GM21447 (cell line): Measurements from ENCODE around the gene DEFB128.
"Not testable (repeated sequence)": the region's sequence is repeated elsewhere in the genome, so short reads cannot be mapped to it uniquely, and the experiment has no call there.

Experiments used
- ATAC-seq: cut with Tn5 transposase; IDR thresholded peaks from one replicate; pipeline ENCODE4 v1.9.1; 2021; ENCODE audit not compliant: unreplicated experiment

Gene DEFB128

DNA sequence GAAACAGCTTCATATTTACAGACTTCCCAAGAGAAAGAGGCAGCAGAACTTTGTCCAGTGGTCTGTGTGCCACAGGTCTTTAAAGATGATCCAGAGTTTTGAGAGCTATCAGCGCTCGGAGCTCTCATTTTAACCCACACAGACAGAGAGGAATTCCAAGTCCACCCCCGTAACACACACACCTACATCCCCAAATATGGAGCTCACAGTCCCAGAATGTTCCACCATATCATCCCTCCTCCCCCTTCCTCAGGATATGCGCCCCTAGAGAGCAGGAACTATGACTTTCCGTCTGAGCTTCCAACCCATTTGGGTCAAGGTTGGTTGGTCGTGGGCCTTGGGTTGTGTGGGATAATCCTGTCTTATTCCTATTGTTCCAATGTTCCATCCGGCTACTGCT is at the start of gene DEFB128:
DEFB128 (minus strand) TSS at position 101 of the 400 bp plus-strand sequence; CDS start at position 13, 88 bp downstream.
- ATAC-seq, result no peak

DNA sequence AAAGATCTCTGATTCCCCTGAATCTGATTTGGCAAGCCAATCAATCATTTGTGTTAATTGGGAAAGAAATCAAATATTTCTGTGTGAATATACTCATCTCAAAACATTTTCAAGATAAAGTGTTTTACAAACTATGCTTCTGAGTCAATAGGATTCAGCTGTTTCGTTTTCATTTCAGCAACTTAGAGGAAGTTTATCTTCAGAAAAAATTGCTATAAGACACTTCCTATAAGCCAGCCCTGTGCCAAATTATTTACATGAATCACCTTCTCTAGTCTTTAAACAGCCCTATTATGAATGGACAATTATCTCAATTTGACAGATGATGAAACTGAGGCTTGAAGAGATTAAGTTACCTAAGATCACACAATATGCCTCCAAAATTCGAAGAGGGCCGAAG is 48.4 kb upstream of the DEFB128 start:
- peak; percentile 58 for ATAC-seq

GRCh38 chr20:237489-237888 is 48.0 kb upstream of the DEFB128 start:
- peak; percentile 58 for ATAC-seq

- ATAC-seq, result no peak
Observed at GRCh38 chr20:235891-236290, 46.4 kb upstream of the DEFB128 start.

- ATAC-seq, result no peak
Observed at GRCh38 chr20:227439-228105, 38.1 kb upstream of the DEFB128 start.

- ATAC-seq, result no peak
Observed at GRCh38 chr20:226958-227357, 37.4 kb upstream of the DEFB128 start, which contains the start of gene DEFB129. Gene DEFB129, plus strand, starts transcription at chr20:227258. Its CDS starts 31 bp downstream, at chr20:227289.

DNA sequence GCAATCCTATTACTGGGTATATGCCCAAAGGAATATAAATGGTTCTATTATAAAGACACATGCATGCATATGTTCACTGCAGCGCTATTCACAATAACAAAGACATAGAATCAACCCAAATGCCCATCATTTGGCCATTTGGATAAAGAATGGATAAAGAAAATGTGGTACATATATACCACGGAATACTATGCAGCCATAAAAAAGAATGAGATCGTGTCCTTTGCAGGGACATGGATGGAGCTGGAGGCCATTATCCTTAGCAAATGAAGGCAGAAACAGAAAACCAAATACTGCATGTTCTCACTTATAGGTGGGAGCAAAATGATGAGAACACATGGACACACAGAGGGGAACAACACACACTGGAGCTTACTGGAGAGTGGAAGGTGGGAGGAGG is 36.4 kb upstream of the DEFB128 start:
- ATAC-seq, result not testable (repeated sequence)

DNA sequence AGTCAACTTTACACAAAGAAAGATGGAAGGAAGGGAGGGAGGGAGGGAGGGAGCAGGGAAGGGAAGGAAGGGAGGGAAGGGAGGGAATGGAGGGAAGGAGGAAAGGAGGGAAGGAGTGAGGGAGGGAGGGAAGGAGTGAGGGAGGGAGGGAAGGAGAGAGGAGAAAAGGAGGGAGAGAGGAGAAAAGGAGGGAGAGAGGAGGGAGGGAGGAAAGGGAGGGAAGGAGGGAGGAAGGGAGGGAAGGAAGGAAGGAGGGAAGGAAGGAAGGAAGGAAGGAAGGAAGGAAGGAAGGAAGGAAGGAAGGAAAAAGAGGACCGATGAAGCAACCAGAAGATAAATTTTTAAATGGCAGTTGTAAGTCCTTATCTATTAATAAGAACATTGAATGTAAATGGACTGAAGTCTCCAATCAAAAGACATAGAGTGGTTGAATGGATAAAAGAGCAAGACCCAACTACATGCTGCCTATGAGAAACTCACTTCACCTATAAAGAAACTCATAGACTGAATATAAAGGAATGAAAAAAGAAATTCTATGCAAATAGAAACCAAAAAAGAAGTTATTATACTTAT is 31.8 kb upstream of the DEFB128 start:
- ATAC-seq, result no peak

DNA sequence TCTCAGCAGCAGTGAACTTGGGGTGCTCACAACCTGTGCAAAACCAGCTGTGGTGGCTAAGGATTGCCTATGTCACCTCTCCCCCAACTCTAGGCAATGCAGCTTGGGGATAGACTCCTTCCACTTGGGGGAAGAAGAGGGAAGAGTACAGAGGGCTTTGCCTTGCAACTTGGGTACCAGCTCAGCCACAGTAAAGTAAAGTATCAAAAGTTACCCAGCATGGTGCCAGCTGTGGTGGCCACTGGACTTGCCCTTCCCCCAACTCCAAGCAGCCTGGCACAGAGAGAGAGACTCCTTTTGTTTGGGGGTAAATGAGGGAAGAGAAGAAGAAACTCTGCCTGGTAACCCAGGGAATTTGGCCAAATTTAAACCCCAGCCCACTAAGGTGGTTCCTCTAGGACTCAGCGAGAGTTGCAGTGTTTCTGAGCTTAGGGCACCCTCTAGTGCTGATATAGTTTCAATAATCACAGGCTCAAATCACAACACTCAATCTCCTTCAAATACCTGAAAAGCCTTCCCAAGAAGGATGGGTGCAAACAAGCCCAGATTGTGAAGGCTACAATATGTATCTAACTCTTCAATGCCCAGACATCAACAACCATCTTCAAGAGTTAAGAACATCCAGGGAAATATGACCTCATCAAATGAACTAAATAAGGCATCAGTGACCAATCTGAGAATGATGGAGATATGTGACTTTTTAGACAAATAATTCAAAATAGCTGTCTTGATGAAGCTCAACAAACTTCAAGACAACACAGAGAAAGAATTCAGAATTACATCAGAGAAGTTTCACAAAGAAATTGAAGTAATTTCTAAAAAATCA is 30.0 kb upstream of the DEFB128 start:
- no peak for ATAC-seq

DNA sequence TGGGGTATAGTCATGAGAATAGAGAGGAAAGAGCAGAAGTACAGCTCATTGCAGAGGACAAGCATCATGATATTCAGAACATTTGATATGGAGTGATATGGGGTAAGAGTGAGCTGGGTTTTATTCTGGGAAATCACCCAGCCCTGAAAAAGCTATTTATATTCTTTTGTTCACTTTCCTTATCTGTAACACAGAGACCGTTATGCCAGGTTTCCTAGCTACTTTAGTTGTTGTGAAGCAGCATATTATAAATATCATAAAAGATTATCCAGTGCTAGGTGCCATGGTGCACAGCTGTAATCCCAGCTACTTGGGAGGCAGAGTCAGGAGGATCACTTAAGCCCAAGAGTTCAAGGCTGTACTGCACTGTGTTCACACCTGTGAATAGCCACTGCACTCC is 27.8 kb upstream of the DEFB128 start:
- no peak for ATAC-seq

DNA sequence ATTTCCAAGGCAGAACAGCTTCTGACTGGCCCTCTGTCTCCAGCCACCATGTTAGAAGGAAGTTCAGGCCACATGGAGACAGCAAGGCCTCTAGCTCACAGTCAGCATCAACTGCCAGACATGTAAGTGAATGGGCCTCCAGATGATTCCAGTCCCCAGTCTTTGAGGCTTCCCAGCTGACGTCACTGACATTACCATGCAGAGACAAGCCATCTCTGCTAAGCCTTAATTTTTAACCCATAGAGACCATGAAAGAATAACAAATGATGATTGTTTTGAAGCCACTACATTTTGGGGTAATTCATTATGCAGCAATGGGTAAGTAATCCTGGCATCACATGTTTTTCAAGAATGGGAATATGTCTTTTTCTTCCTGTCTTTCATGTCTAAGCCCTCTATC is 26.3 kb upstream of the DEFB128 start:
- ATAC-seq, result no peak

DNA sequence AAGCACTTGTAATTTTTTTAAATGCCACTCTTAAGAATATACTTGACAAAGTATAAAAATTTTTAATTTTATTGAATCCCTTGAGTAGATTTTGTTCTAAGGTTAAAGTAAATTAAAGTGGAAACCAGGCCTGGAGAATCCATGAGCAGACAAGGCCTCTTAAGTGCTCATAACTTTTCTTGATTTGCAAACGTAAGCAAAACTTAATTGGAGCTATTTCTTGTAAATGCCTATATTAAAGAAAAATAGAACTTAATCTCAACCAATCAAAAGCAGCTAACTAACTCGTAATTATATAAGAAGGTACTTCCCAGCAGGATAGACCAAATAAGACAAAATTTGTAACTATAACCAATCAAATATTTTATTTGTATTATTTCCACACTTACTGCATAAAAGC is 24.9 kb upstream of the DEFB128 start:
- no peak for ATAC-seq

- ATAC-seq, result no peak
Observed at GRCh38 chr20:210809-211502, 21.4 kb upstream of the DEFB128 start.

- ATAC-seq, result no peak
Observed at GRCh38 chr20:208942-209566, 19.5 kb upstream of the DEFB128 start.

GRCh38 chr20:203630-204029 is 14.1 kb upstream of the DEFB128 start:
- ATAC-seq, result not testable (repeated sequence)

DNA sequence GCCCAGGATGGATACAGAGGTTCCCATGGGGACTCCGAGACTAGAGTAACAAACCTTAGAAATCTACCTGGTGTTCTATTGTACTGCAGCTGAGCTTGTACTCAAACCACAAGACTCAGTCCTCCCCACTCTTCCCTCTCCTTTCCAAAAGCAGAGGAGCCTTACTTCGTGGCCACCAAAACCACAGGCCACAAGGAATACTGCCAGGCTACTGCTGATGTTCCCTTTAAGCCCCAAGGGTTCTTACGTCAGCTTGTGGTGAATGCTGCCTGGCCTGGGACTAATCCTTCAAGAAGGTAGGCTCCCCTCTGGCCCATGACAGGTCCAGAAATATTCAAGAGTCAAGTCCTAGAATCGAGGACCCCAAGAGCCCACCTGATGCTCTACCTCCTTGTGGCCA is 10.5 kb upstream of the DEFB128 start:
- no peak for ATAC-seq

DNA sequence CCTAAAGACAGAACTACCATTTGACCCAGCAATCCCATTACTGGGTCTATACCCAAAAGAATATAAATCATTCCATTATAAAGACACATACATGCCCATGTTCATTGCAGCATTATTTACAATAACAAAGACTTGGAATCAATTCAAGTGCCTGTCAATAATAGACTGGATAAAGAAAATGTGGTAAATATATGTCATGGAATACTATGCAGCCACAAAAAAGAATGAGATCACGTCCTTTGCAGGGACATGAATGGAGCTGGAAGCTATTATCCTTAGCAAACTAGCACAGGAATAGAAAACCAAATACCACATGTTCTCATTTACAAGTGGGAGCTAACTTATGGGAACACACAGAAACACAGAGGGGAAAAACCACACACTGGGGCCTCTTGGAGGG is 8.7 kb upstream of the DEFB128 start:
- no peak for ATAC-seq

- ATAC-seq, result no peak
Observed at GRCh38 chr20:187733-188132, 1.8 kb downstream of the DEFB128 start.

DNA sequence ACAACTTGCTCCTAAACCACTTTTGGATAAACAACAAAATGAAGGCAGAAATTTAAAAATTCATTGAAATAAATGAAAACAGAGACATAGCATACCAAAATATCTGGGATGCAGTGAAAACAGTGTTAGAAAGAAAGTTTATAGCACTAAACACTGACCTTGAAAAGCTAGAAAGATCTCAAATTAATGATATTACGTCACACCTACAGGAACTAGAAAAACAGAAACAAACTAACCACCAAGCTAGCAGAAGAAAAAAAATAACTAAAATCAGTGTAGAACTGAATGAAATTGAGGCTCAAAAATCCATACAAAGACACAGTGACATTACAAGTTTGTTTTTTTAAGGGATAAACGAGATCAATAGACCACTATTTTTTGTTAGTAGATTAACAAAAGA is 5.2 kb downstream of the DEFB128 start:
- ATAC-seq, result no peak

DNA sequence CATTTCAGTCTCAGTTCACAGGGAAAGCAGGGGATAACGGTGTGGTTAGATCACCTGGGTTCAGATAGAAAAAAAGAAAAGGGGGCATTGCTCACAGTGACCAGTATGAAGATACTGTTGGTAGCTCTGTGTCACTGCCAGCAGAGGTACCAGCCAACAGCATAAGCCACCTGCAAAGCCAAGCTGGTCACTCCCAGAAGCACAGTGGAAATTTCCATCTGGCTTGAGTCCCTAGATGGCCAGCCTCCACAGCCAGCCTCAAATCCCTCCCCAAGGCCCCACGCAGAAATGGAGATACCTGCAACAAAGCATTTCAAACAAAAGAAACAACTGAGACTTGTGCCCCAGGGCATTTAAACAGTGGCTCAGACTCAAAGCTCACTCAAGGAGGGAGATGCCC is 20.6 kb downstream of the DEFB128 start:
- ATAC-seq, result no peak

- ATAC-seq, result no peak
Observed at GRCh38 chr20:164618-165017, 24.9 kb downstream of the DEFB128 start.
